ENCODE data around the gene HDLBP. TPM values are rescaled to one million over a fixed set of nuclear protein-coding genes. Genes with fewer than 3 reads are reported as not detected.

Gene HDLBP
- total RNA-seq, 1 experiment from 2014 or later = 908 TPM

GRCh38 chr2:241275910-241276309, 39.6 kb downstream of the HDLBP start:
- peaks cover 15% of the 10 kb centered on the region for H3K4me1 ChIP-seq (replicated peaks; ENCODE audit: insufficient read depth)
- CTCF ChIA-PET = interaction anchor here (0.6 kb wide), 1 partner anchor 8 kb away, joined by 3 read pairs; no protein-coding TSS in a partner anchor
- H3K27ac ChIP-seq = no peak overlapping the region
- no TSS peak for BruUV-seq (replicated peaks)
- no peak for TF ChIP-seq CTCF (conservative IDR thresholded peaks at IDR 0.05)
- TF ChIP-seq EZH2 (IDR thresholded peaks at IDR 0.05; ENCODE audit: low read depth) = no peak
- H4K20me1 ChIP-seq (ENCODE audit: insufficient read depth) = peaks cover 52% of the 10 kb centered on the region
- no peaks in the 10 kb centered on the region for H3K36me3 ChIP-seq (ENCODE audit: low read depth)
- DNase-seq = no peak
- H3K9me2 ChIP-seq (ENCODE audit: insufficient read depth) = no peaks in the 10 kb centered on the region
- POLR2A ChIA-PET (ENCODE audit: unreplicated experiment) = no interaction called here
- H2AFZ ChIP-seq = no peak overlapping the region
- H3K79me2 ChIP-seq (ENCODE audit: low read depth) = peaks cover 82% of the 10 kb centered on the region
- peaks cover 43% of the 10 kb centered on the region; the same call in 1 of the 2 replicates for H3F3A ChIP-seq (ENCODE audit: insufficient read depth, low read depth)
- intact Hi-C loops (cut with micrococcal nuclease; ENCODE audit: unreplicated experiment) = loop anchor here (10.0 kb wide), 1 partner anchor 359 kb away; the partner anchor contains the start of genes ATG4B and THAP4
- H3K27me3 ChIP-seq (ENCODE audit: insufficient read depth, low read depth) = no peaks in the 10 kb centered on the region
- H3K4me3 ChIP-seq = no peak overlapping the region
- H3K9me3 ChIP-seq (ENCODE audit: insufficient read depth, low read depth) = no peaks in the 10 kb centered on the region
- H3K4me2 ChIP-seq = no peak overlapping the region

- intact Hi-C loops (cut with micrococcal nuclease; ENCODE audit: unreplicated experiment) = loop anchor here (10.0 kb wide), 1 partner anchor 359 kb away; the partner anchor contains the start of genes ATG4B and THAP4
- POLR2A ChIA-PET (ENCODE audit: unreplicated experiment) = no interaction called here
- Histone ChIP-seq H3K9me3 (ENCODE audit: insufficient read depth, low read depth) (no peaks in the 10 kb centered on the region), H3K4me1 (replicated peaks; ENCODE audit: insufficient read depth) (peaks cover 20% of the 10 kb centered on the region), H3F3A (ENCODE audit: insufficient read depth, low read depth) (peaks cover 43% of the 10 kb centered on the region; the same call in 1 of the 2 replicates), H3K4me3 (no peak overlapping the region), H3K9me2 (ENCODE audit: insufficient read depth) (no peaks in the 10 kb centered on the region), H3K79me2 (ENCODE audit: low read depth) (peaks cover 82% of the 10 kb centered on the region), H3K4me2 (no peak overlapping the region), H3K27ac (no peak overlapping the region), H4K20me1 (ENCODE audit: insufficient read depth) (peaks cover 56% of the 10 kb centered on the region), H2AFZ (no peak overlapping the region), H3K27me3 (ENCODE audit: insufficient read depth, low read depth) (no peaks in the 10 kb centered on the region), H3K36me3 (ENCODE audit: low read depth) (no peaks in the 10 kb centered on the region)
- CTCF ChIA-PET = interaction anchor here (0.6 to 0.7 kb wide), 2 partner anchors 8 to 14 kb away, joined by 3 to 5 read pairs; no protein-coding TSS in a partner anchor
- DNase-seq = no peak
- BruUV-seq (replicated peaks) = no TSS peak
- no peak for TF ChIP-seq CTCF (conservative IDR thresholded peaks at IDR 0.05)
Observed at GRCh38 chr2:241275504-241275903, 40.0 kb downstream of the HDLBP start.

GRCh38 chr2:241274127-241274526, 41.3 kb downstream of the HDLBP start:
- Histone ChIP-seq H4K20me1 (ENCODE audit: insufficient read depth) (peaks cover 69% of the 10 kb centered on the region), H3K9me2 (ENCODE audit: insufficient read depth) (no peaks in the 10 kb centered on the region), H3F3A (ENCODE audit: insufficient read depth, low read depth) (peaks cover 50% of the 10 kb centered on the region; the same call in 1 of the 2 replicates), H3K4me2 (no peak overlapping the region), H3K4me3 (no peak overlapping the region), H3K36me3 (ENCODE audit: low read depth) (0 out of 2 replicates have a peak, but pooled peaks cover 2% of the 10 kb centered on the region), H3K79me2 (ENCODE audit: low read depth) (peaks cover 85% of the 10 kb centered on the region), H3K27ac (no peak overlapping the region), H3K4me1 (replicated peaks; ENCODE audit: insufficient read depth) (peaks cover 26% of the 10 kb centered on the region), H3K27me3 (ENCODE audit: insufficient read depth, low read depth) (no peaks in the 10 kb centered on the region), H2AFZ (no peak overlapping the region), H3K9me3 (ENCODE audit: insufficient read depth, low read depth) (no peaks in the 10 kb centered on the region)
- BruUV-seq (replicated peaks) = no TSS peak
- intact Hi-C loops (cut with micrococcal nuclease; ENCODE audit: unreplicated experiment) = loop anchor here (10.0 kb wide), 1 partner anchor 361 kb away; the partner anchor contains the start of genes ATG4B and THAP4
- TF ChIP-seq EZH2 (IDR thresholded peaks at IDR 0.05; ENCODE audit: low read depth) (no peak), CTCF (conservative IDR thresholded peaks at IDR 0.05) (no peak)
- DNase-seq = no peak
- CTCF ChIA-PET = no interaction called here
- POLR2A ChIA-PET (ENCODE audit: unreplicated experiment) = no interaction called here

Data from PC-9 (cell line).